Pons (tissue), 1 donor: ENCODE results near the gene SNRK.

ENCODE experiments used
- DNase-seq: peaks from one replicate; pipeline ENCODE4 v3.0.0-alpha.2; 2016; ENCODE audit warnings: low spot score

The SNRK gene

GRCh38 chr3:43307649-43308048, 21.3 kb downstream of the SNRK start:
- no peak for DNase-seq

DNA sequence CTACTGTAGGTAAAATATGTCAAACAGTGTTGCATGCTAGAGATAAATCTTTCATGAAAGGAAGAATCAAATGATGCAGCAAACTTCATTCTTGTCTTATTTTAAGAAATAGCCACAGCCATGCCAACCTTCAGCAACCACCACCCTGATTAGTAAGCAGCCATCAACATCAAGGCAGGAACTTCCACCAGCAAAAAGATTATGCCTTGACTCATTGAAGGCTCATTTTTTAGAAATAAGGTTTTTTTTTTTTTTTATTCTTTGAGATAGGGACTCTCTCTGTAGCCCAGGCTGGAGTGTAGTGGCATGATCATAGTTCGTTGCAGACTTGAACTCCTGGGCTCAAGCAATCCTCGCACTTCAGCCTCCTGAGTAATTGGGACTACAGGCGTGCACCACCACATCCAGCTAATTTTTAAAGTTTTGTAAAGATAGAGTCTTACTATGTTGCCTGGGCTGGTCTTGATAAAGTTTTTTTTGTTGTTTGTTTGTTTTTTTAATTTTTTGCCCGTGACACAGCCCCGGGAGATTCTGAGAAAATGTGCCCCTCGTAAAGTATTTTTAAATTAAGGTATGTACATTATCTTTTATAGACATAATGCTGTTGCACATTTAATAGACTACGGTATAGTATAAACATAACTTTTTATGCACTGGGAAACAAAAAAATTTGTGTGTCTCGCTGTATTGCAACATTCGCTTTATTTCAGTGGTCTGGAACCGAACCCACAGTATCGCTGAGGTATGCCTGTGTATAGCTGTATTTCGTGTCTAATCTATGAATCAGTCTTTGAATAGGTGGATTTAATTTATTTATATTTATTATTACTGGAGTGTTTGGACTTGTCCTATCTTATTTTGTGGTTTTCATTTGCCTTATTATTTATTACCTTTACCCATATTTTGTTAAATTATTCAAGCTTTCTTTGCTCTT, 23.3 kb downstream of the SNRK start:
- DNase-seq, result no peak

DNA sequence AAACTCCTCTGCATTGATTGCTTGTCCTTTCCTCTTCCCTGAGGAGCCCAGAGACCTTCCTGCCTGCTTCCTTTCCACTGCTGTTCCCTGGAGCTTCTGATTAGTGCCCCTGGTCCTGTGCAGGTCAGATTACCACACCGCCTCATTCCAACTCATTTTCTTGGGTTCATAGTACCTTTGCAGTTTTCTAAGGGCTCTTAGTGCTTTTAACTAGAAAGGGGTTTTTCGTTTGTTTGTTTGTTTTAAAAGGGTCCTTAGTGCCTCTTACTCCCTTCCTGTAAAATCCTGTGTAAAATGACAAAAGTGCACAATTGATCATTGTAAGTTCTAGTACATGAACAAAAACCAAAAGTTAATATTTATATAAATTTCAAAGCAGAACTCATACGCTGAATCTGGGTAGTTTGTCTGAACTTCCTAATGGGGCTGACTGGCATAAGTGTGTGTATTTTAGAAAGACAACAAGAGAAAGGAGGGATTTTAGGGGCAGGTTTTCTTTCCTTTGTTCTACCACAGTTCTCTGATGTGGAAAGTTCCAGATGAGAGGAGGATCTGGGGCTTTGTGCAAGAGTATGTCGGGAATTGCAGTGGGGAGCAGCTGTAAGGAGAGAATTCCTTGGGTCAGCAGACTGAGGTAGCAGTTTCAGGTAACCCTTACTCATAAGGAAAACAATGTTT, 30.6 kb downstream of the SNRK start:
- no peak for DNase-seq

- DNase-seq, result no peak
These were observed 31.3 kb downstream of the SNRK start for GRCh38 chr3:43317461-43318316.

DNA sequence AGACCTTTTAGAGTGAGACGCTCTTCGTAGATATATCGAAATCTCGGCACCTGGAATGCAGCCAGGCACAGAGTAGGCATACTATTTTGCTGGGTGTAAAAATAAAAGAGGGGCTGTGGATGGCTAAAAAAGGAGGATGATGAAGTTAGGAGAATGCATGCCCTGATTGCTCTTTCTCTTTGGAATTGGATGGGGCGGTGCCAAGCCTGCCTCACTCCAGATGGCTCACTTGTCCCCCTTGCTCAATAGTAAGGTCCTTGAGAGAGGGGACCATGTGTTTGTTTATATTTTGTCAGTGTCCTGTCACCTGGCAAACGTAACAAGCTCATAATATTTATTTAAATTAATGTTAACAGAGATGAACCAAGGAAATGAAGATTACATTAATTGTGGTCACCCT, 33.0 kb downstream of the SNRK start:
- no peak for DNase-seq

- no peak for DNase-seq
These were observed 33.5 kb downstream of the SNRK start for GRCh38 chr3:43319794-43320193.

DNA sequence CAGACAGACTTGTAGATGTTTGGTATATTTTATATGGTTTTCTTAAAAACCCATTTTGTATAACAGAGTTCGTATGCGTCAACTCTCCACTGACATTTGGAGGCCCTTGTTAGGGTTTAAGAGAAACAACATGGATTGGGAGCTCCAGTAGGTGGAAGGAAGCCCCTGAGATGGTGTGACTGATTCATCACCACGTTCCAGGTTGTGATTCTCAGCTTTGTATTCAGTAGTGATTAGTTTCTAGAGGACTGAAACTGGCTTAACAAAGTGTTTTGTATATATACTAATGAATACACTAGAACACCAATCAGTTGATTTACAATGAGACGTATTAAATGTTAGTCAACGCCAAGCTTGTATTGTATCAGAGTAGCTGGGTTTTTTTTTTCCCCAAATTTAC, 33.9 kb downstream of the SNRK start:
- no peak for DNase-seq

DNA sequence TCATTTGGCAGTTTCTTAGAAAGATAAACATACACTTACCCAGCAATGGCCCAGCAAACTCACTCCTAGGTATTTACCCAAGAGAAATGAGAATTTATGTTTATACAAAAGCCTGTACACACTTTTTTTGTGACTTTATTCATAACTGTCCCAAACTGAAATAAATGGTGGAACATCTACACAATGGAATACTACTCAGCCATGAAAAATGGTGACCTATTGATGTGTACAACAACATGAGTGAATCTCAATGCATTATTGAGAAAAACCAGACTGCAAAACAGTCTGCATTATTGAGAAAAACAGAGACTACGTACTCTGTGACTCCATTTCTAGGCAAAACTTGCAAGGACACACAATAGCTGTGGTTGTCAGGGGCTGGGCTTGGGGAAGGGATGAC, 37.2 kb downstream of the SNRK start:
- no peak for DNase-seq

DNA sequence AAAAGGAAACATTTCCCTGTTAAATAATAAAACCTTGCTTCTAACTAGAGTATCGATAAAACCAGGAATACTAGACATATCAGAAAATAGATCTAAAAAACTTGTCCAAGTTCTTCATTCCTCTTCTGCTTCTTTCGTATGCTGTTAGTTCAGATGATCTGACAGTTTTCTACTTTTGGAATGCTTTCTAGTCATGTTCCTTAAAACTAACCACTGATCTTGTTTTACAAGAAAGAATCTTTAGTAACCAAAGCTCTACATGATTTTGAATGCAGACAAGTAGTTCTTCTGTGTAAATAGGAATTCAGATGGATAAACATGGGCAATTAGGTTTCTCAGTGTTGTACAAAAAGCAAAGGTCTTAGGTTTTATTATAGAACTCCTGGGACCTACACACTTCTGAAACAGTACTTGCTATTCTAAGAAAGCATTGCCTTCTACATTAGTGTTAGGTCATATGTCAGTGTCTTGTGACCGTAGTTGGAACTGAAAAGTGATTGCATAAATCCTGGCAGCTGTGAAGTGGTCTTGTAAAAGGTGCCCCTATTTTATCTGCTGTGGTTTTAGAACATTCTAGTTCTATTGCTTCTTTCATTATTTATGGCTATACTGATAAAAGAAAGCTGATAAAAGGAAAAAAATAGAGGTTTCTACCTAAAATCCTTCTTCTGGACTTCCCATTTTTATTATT, 40.7 kb downstream of the SNRK start:
- DNase-seq, result peak; percentile 77

- DNase-seq, result no peak
These were observed 41.2 kb downstream of the SNRK start for GRCh38 chr3:43327582-43327979.

DNA sequence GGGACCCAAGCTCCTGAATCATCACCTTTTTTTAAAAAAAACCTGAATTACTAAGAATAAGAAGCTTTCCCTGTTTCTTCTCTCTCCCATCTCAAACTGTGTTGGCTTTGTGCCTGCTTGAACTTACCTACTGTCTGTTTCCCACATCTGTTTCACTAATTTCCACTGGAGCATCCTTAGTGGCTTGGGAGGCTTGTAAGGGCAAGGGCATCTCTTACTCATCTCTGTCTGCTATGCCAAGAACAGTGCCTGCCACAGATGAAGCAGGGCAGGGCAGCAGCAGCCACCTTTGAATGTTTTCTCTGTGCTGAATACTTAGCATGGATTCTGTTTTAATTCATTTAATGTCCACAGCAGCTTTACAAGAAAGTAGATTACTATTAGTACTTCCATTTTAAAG, 42.3 kb downstream of the SNRK start:
- DNase-seq, result peak; percentile 12

- no peak for DNase-seq
These were observed 44.6 kb downstream of the SNRK start for GRCh38 chr3:43330981-43331380.

DNA sequence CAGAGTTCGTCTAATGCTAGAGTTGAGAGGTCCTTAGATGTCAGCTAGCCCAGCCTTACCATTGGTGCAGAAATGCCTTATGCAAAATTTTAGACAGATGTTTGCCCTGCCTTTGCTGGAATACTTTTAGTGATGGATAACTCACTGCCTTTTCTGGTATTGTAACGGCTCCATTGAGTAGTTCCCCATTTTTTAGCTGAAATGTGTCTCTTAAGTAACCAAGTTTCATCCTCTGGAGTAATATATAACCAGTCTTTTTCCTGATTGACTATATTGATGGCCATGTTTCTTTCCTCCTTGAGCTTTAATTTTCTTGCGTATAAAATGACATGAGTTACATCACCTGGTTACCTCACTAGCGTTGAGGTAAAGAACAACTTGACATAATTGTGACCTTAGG, 45.0 kb downstream of the SNRK start:
- no peak for DNase-seq

- no peak for DNase-seq
These were observed 48.6 kb downstream of the SNRK start for GRCh38 chr3:43334976-43335375.

DNA sequence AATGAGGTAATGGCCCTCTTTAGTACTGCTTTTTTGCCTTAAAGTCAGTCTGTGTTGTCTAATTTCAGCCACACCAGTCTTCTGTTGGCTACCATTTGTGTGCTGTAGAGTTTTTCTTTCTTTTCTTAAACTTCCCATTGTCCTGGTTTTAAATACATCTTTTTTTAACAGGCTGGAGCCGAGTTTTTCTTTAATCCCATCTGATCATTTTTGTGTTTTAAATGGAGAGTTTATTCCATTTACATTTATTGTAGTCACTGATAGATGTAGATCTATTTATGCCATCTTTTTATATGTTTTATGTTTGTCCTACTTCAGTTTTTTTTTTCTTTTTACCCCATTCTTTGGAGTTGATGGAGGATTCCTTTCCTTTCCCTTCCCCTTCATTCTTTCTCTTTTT, 49.5 kb downstream of the SNRK start:
- DNase-seq, result no peak

DNA sequence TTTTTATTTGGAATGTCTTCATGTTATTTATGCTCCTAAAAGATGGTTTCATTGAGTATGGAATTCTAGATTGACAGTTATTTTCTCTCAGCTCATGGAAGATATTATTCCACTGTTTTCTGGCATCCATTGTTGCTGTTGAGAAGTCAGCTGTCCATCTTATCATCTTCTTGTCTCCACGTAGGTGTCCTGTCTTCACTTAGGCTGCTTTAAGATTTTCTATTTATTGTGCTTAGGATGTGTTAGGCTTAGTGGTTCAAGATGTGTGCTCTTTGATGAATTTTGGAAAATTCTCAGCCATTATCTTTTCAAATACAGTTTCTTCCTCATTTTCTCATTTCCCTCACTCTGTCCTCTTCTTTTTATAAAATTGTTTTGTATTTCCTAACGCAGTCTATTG, 52.0 kb downstream of the SNRK start:
- DNase-seq, result no peak

- DNase-seq, result no peak
These were observed 54.1 kb downstream of the SNRK start for GRCh38 chr3:43340403-43340802.

DNA sequence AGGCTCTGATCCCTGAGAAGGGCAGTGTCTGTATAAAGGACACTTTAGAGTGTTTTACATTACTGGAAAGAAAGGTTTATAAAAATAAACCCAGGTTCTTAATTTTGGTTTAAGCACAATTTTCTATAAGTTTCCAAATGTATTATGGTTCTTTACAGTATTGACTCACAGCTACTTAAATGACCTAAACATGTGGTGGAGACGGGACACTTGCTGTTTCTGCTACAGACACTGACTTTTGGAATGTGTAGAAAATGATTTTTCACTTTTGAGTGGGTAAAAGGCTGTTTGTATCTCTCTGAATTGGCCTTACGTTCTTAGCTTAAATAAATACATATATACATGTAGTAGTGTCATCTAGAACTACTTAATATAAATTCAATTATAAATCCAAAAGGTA, 55.4 kb downstream of the SNRK start:
- DNase-seq, result no peak

- DNase-seq, result no peak
These were observed 56.8 kb downstream of the SNRK start for GRCh38 chr3:43343185-43343584.

GRCh38 chr3:43343815-43344214, 57.5 kb downstream of the SNRK start:
- DNase-seq, result no peak

DNA sequence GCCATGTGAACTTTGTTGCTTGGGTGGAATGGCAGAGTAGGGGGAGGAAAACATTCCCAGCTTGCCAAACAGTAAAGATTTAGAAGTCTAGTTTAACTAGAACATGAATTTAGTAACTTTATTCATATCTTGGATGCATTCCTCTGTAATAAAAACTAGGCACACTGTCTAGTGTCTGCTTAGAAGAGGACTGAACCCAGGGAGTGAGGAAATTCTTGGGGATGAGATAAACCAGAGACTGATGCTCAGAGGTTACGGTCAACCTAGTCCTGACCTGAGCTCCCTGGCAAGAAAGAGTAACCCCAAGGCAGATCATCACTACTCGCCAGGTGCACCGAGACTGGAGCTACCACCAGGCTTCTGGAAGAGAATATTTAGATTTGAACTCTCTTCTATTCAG, 58.2 kb downstream of the SNRK start:
- no peak for DNase-seq

- no peak for DNase-seq
These were observed 58.9 kb downstream of the SNRK start for GRCh38 chr3:43345246-43345645.
